HG03378 (cell line): Measurements from ENCODE around the gene GAS1.

Experiments
- ATAC-seq: cut with Tn5 transposase; IDR thresholded peaks from one replicate; pipeline ENCODE4 v1.9.1; 2021; ENCODE audit warnings: mild to moderate bottlenecking, moderate library complexity; ENCODE audit not compliant: unreplicated experiment

Gene GAS1

DNA sequence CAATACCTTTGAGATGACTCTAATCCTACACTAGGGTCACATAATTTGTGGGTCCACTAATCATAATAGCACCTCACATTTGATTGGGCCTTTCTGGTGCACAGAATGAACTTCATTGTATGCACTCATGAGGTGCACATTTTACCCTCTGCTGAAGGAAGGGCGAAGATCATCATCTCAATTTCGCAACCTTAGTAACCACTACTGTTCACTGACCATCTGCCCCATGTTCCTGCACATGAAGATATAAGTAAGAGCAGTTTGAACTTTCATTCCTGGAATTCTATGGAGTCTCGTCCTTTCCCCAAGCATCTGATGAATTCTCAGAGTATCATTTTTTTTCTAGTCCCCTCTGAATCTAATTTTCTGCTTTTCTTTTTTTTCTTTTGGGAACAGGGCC is 21.2 kb downstream of the GAS1 start:
- no peak for ATAC-seq

DNA sequence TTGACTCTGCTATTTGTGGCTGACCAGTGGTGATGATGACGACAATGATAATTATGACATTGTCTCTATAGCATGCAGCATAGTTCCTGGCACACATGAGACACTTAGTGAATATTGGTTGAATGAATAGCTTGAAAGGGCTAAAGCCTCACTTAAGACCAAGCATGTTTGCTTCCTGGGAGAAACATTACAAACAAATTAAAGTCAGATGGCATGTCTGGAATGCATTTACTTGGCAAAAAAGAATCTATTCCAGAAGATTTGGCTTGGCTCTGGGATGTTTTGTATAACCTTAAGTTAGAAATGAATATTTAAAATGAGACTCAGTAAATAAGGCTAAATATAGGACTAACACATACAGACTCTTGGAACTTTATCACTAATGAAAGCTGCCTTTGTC is 21.6 kb downstream of the GAS1 start:
- ATAC-seq = no peak

DNA sequence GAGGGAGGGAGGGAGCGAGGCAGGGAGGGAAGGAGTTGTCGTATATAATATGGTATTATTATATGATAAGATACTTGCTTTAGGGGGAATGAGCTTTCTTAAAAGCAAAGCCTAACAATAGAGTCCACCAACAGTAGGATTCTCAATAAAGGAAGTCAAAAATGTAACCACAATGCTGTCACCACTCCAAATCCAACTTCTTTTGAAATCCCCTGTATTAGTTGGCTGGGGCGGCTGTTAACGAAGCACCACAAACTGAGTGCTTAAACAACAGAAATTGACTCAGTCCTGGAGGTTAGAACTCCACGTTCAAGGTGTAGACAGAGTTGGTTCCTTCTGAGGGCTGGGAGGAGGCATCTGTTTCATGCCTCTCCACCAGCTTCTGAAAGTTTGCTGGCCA is 23.1 kb downstream of the GAS1 start:
- ATAC-seq = no peak

DNA sequence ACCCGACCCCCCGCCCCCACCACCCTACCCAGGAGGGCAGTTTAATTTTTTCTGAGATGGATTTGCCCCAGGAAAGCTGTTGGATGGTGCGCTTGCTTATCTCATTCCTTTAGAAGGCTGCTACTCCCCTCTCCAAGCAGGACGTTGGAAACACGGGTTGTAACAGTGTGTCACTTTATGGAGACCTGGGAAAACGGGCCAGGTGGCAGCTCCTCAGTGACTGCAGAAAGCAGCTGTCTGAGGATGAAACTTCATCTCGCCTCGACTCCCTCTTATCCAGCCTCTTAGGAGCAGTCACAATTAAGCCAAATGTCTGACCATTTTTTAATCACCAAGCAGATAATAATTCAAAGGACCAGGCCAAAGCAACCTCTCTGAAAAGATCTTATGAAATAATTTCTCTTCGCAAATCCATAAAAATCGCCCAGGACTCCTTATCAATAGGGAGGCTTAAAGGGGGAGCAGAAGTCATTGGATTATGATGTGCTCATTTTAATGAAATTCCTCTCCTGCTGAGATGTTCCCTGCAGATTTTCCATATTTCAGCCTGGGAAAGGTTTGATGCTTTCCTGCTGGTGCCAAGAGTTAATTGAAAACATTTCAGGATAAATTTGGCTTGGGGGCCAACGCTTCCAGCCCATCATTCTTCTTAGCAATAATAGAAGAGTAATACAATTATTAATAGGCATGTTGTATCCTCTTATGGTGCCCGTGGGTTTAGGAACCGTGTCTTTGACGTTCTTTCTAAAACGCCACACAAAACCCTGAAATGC is 26.0 kb downstream of the GAS1 start:
- no peak for ATAC-seq

DNA sequence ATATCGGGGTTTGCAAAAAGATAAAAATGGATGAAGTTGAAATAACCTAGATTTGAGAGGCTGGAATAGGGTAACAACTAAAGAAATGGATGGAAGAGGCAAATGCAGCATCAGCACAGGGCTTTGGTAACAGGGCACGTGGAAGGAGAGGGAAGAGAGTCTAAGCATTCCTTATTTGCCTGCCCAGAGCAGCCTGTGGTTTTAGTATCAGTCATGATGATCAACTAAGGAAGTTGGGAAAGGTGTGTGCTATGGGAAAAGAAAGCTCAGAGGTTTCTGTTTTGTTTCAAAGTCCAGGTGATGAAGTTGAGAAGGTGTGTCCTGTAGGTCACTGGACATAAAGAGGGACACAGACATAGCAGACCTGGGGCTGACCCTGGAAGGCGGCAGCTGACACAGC is 28.8 kb downstream of the GAS1 start:
- no peak for ATAC-seq

DNA sequence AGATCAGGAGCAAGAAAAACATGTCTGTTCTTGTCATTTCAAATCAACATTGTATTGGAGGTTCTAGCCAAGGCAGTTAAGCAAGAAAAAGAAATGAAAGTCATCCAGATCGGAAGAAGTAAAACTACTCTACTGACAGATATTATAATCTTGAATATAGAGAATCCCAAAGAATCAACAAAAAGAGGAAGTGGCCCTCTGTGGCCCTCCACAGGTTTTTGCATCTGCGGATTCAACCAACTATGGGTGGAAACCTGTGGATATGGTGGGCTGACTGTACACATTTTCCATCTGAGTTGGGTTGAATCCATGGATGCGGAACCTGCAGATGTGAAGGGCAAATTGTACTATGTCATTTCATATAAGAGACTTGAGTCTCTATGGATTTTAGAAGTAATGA is 35.1 kb downstream of the GAS1 start:
- no peak for ATAC-seq

DNA sequence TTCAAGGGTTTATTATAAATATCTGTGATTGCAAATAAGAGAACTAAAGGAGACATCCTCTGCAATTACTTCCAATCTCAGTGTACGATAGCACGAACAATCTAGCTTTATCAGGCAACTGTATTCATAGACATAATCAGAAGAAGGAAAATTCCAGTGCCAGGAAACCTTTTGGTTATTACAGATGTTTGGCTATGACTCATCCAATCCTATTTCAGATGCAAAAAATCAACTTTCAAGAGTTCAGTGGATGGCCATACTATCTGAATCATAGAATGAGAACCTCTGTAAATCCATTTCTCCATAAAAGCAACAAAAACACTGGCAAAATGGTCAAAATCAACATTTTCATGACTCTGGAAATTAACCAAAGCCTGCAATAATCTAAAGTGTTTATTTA is 37.9 kb downstream of the GAS1 start:
- no peak for ATAC-seq

DNA sequence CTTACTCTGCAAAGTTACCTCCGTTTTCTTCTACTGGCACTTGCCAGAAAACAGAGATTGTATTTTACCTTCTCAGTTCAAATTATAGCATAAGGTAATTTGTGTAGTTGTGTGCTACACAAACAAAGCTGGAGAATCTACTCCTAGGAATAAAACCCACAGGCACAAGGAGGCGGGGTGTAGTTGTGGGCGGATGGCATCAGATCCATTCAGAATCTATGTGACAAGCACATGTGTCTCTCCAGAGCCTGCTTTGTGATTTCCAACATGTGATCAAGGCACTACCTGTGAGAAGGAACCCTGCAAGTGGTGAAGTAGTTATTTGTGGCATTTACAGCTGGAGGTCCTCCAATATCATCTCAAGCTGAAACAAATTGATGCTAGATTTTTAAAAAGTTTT is 39.0 kb downstream of the GAS1 start:
- ATAC-seq = no peak

DNA sequence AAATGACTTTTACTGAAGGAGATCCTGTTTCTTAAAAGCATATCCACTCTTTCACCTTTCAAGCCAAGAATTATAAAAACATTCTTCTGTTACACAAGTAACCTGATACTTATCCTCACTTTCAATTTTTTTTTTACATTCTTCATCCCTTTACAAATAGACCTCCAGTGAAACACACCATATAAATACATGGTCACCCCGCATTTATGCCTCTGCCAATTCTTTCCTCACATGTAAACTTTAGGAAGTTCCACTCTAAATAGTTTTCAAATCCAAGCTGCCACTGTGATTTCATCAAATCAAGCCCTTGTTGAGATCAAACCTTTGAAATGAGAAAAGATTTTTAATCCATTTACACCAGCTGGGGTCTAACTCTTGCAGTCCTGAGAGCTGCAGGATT is 40.0 kb downstream of the GAS1 start:
- ATAC-seq = no peak

DNA sequence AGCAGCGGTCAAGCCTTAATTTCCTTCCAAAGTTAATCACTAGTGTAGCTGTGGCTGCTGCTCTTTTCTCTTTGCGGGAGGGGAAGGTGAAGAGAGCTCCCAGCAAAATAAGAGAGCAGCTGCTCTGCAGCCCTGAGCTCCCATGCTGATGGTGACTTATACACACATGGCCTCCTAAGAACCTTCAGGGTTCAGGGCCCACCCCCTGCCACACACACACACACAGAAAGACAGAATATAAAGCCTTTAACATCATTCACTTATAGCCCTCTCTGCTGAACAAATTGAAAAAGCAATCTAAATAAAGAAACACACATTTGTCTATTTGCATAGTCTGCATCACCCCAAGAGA is 43.6 kb downstream of the GAS1 start:
- ATAC-seq = no peak

DNA sequence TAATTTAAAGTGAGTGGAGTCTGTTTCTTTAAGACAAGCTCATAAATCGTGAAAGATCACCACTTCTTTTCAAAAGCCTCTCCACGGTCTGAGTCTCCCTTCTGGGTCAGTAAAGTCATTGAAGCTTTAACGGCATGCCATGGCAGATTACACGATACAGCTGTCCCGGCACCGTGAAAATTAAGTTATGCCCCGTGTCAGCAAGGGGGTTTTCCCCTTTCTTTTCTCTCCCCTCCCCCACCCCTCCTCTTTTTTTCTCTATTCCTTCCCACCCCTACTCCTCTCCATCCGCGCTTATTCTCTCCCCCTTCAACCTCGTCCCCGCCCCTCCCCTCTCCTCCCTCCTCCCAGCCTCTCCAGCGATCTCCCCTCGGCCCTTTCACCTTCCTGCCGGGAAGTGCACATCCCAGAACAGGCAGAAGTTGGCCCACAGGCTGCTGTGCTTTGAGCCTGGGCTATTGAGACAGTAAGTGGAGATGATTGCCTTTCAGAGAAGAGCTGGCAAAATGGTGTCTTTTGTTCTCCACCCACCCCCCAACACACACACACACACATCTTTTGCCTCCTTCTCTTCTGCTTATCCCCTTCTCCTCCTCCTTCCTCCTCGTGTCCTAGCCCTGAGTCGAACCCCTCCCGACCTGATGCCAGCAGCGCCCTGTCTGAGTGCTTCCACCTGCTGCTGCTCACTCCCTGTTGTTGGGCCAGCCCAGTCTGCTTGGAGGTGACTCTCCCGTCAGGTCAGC is 44.1 kb downstream of the GAS1 start:
- ATAC-seq = no peak

DNA sequence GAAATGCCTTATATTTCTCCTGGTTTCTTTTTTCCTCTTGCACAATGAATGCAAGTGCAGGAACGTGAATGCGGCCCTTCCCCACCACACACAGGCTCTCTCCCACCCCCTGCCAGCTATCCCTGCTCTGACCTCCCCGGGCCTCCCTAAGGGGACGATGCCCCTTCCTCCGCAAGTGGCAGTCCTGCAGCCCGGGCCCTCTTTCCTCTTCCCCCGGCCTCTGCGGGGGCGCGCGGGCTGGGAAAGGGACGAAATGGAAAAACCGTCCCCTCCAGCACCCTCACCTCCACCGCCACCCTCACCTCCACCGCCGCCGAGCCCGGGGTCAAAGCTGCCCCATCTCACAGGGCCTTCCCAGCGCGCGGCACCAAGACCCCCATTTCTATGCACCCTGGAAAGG is 44.7 kb downstream of the GAS1 start:
- no peak for ATAC-seq

DNA sequence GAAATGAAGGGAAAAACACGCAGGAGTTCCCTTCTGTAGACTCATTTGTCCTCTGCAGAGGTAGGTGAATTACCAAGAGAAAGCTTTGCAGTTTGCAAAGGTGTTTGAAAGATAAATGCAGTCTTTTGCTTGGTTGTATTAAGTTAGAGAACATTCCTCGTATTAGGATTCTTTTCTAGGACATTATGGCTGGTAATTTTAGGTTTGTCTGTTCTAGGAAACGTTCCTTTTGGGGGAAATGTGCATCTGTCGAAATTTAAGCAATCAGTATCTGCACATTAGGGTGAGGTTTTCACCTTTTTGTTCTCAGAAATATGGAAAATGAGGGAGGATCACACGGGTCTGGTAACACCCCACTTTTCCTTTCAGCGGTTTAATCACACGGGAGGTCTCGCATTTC is 45.1 kb downstream of the GAS1 start:
- ATAC-seq = no peak

DNA sequence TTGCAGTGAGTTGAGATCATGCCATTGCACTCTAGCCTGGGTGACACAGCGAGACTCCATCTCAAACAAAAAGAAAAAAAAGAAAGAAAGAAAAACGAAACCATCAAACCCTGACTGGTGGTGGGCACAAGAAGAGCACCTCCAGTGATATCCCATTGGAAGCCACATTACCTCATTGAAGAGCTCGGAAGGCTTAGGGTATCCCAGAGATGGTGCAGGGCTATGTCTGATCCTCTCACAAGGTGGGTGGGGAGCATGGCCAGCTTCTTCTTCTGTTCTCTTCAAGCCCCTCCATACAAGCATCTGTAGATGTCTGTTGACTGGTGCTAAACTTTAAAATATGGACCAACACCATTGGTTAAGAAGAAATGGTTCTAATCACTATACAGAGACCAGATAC is 45.8 kb downstream of the GAS1 start:
- no peak for ATAC-seq
